WERI-Rb-1 (cell line): ENCODE measurements around the gene NAALAD2.
A peak's percentile ranks its signal among the peaks of the same experiment; 100 is the strongest.
"Not testable (repeated sequence)": the region's sequence is repeated elsewhere in the genome, so short reads cannot be mapped to it uniquely, and the experiment has no call there.

ENCODE experiments used
- DNase-seq: peaks from one replicate; pipeline ENCODE4 v3.0.0-alpha.2; 2020
- H3K27ac ChIP-seq: fragments of 250-450 bp; sonication (Bioruptor Pico); 2 replicates; pipeline ENCODE4 v1.5.1; 2020; ENCODE audit warnings: mild to moderate bottlenecking, moderate library complexity
- H3K27me3 ChIP-seq: fragments of 250-450 bp; sonication (Bioruptor Pico); 2 replicates; pipeline ENCODE4 v1.5.1; 2021; ENCODE audit warnings: mild to moderate bottlenecking, low read depth, moderate library complexity; ENCODE audit not compliant: insufficient read depth, severe bottlenecking
- H3K36me3 ChIP-seq: fragments of 250-450 bp; sonication (Bioruptor Pico); 2 replicates; pipeline ENCODE4 v1.5.1; 2020; ENCODE audit warnings: mild to moderate bottlenecking, moderate library complexity
- H3K4me3 ChIP-seq: 2 replicates; pipeline ENCODE4 v1.5.1; 2011; ENCODE audit warnings: low read depth, mild to moderate bottlenecking, control low read depth, low read length
- H3K9me3 ChIP-seq: fragments of 250-450 bp; sonication (Bioruptor Pico); 2 replicates; pipeline ENCODE4 v1.5.1; 2021; ENCODE audit warnings: mild to moderate bottlenecking, moderate library complexity; ENCODE audit not compliant: severe bottlenecking
- TF ChIP-seq, protein P1 (sequence below): IDR thresholded peaks from 2 replicates; pipeline ENCODE4 v1.5.1; 2011; ENCODE audit warnings: low read depth, mild to moderate bottlenecking, control low read depth, inconsistent platforms, low read length

The NAALAD2 gene

DNA sequence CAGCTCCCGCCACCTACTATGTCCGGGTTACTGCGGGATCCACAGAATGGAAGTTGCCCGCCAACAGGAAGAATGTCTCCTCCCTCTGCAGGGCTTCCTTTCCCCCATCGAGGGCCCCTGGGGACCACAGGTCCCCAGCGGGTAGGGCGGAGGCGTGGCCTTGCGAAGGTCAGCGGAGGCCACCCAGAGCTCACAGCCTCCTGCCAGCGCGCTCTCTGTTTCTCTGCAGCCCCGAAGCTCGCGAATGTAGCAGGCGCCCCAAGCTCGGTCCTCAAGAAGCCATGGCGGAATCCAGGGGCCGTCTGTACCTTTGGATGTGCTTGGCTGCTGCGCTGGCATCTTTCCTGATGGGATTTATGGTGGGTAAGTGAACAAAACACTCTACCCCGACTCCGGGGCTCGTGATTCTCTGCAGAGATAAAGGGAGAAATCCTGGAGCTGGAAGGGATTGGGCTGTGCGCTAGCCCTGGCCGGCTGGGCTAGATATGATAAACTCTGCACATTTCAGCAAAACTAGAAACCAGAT, at the start of gene NAALAD2:
TSS of gene NAALAD2 (plus strand) at position 186 of the 526 bp plus-strand sequence. CDS start at position 282, 96 bp downstream.
- H3K9me3 ChIP-seq = no peaks in the 10 kb centered on the region
- DNase-seq = peak; percentile 81
- H3K27me3 ChIP-seq = no peaks in the 10 kb centered on the region
- peak within 1 kb of the TSS; percentile 62 for H3K4me3 ChIP-seq
- H3K36me3 ChIP-seq = no peaks in the 10 kb centered on the region
- 0 out of 2 replicates have a peak within 1 kb of the TSS, but pooled peaks have one; percentile 31 for H3K27ac ChIP-seq
- TF ChIP-seq, protein P1, sequence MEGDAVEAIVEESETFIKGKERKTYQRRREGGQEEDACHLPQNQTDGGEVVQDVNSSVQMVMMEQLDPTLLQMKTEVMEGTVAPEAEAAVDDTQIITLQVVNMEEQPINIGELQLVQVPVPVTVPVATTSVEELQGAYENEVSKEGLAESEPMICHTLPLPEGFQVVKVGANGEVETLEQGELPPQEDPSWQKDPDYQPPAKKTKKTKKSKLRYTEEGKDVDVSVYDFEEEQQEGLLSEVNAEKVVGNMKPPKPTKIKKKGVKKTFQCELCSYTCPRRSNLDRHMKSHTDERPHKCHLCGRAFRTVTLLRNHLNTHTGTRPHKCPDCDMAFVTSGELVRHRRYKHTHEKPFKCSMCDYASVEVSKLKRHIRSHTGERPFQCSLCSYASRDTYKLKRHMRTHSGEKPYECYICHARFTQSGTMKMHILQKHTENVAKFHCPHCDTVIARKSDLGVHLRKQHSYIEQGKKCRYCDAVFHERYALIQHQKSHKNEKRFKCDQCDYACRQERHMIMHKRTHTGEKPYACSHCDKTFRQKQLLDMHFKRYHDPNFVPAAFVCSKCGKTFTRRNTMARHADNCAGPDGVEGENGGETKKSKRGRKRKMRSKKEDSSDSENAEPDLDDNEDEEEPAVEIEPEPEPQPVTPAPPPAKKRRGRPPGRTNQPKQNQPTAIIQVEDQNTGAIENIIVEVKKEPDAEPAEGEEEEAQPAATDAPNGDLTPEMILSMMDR = no peak

DNA sequence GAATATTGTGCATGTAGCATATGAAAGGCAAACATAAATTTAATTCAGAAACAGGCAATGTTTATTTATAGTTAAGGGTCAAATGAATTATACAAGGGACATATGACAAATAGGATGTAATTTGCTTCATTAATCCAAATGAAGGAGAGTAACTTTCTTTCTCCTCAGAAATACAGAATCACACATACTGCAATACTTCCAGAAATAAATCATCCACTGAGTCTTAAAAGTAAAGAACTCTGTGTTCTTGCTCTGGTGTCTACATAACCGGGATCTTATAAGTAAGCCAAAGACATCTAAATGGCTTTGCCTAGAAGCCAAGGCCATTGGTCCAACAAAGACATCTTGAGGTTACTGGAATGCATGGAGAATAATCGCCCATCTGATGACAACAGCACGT, 48.8 kb upstream of the NAALAD2 start, which contains the start of gene UBTFL1:
TSS of gene UBTFL1 (plus strand) at position 301 of the 400 bp plus-strand sequence. CDS start at position 301, 0 bp downstream.
- not testable (repeated sequence) for H3K9me3 ChIP-seq, H3K27ac ChIP-seq, H3K4me3 ChIP-seq, H3K27me3 ChIP-seq, H3K36me3 ChIP-seq, DNase-seq

DNA sequence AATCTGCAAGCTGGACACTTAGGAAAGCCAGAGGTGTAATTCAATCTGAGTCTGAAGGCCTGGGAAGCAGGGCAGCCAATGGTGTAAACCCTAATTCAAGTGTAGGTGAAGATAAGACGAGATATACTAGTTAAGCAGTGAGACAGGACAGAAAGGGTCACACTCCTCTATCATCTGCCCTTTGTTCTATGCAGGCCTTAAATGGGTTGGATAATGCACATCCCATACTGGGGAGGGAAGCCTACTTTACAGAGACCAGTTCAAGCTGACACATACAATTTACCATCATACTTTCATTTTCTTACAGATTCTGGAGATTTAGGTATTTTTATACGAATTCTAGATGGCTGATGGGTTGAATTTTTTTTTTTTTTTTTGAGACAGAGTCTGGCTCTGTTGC, 45.7 kb upstream of the NAALAD2 start:
- H3K9me3 ChIP-seq, H3K27ac ChIP-seq, H3K36me3 ChIP-seq, H3K4me3 ChIP-seq, H3K27me3 ChIP-seq, DNase-seq: not testable (repeated sequence)

DNA sequence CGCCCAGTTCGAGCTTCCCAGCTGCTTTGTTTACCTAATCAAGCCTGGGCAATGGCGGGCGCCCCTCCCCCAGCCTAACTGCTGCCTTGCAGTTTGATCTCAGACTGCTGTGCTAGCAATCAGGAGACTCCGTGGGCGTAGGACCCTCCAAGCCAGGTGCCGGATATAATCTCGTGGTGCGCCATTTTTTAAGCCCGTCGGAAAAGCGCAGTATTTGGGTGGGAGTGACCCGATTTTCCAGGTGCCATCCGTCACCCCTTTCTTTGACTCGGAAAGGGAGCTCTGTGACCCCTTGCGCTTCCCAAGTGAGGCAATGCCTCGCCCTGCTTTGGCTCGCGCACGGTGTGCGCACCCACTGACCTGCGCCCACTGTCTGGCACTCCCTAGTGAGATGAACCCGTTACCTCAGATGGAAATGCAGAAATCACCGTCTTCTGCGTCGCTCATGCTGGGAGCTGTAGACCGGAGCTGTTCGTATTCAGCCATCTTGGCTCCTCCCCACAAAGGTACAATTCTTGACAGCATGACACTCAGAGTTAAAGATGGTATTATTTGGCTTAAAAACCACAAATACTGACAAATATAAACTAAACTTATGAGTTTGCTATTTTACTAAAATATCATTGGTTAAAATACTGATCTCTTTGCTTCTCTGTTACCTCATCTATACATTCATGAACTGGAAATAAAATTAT, 39.1 kb upstream of the NAALAD2 start:
- not testable (repeated sequence) for H3K9me3 ChIP-seq, H3K4me3 ChIP-seq, H3K36me3 ChIP-seq, H3K27ac ChIP-seq, H3K27me3 ChIP-seq, DNase-seq

DNA sequence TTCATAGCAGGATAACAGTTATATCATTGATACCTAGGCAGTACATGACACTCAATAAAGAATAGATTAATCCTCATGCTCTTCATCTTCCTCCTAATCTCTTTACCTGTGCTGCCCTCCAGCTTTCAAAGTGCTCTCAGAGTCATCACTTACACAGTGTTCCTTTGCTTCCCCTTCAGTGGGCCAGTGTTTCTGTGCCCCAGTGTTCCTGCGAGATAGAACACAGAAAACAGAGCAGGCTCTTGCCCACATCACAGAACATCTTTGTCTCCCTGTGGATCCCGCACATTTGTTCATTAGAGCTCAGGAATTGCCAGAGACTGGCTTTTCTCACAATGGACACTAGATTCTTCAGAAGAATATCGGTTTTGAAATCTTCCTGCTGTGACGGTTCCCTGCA, 36.2 kb upstream of the NAALAD2 start:
- H3K27me3 ChIP-seq, DNase-seq, H3K9me3 ChIP-seq, H3K4me3 ChIP-seq, H3K36me3 ChIP-seq, H3K27ac ChIP-seq: not testable (repeated sequence)

DNA sequence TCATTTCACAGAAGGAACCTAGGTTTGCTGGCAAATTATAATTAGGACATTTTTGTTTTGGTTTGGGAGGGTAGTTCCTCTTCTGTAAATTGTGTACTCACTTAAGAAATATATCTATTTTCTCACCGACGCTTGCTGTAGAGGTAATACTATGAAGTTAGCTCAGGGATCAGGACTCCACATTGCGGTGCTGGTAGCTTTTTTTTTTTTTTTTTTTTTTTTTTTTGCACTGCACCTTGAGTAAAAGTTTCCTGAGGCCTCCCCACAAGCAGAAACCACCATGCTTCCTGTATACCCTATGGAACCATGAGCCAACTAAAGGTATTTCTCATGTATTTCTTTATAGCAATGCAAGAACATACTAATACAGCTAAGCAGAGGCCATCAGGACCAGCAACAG, 34.0 kb upstream of the NAALAD2 start:
- Histone ChIP-seq H3K9me3 (no peaks in the 10 kb centered on the region), H3K27ac (no peak overlapping the region), H3K4me3 (no peak overlapping the region), H3K27me3 (no peaks in the 10 kb centered on the region), H3K36me3 (no peaks in the 10 kb centered on the region)
- DNase-seq = no peak
- TF ChIP-seq, protein P1 = no peak

DNA sequence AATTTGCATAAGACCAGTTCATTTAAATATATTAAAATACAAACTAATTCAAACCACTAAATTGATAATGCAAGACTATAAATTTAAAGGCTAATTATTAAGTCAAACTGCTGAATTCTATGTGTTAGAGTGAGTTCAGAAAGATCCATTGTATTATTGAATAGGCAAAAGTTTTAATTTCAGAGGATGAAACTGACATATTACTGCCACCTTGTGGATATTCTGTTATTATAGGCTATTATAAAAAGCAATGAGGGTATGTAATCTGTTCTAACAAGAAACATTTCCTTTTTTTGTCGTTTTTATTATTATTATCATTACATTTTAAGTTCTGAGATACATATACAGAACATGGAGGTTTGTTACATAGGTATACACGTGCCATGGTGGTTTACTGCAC, 20.9 kb upstream of the NAALAD2 start:
- no peak for DNase-seq
- Histone ChIP-seq H3K36me3 (no peaks in the 10 kb centered on the region), H3K4me3 (no peak overlapping the region), H3K27me3 (no peaks in the 10 kb centered on the region), H3K27ac (no peak overlapping the region), H3K9me3 (no peaks in the 10 kb centered on the region)
- TF ChIP-seq, protein P1 = no peak

DNA sequence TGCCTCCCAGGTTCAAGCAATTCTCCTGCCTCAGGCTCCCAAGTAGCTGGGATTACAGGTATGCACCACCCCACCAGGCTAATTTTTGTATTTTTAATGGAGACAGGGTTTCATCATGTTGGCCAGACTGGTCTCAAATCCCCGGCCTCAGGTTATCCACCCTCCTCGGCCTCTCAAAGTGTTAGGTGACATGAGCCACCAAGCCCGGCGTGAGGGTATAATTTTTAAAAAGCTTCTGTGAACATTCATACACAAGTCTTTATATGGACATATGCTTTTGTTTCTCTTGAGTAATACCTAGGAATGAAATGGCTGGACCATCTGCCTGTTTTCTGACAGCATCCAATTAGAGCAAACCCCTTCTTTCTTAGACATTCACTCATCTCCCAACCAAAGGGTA, 14.3 kb upstream of the NAALAD2 start:
- Histone ChIP-seq H3K27ac (no peak overlapping the region), H3K36me3 (no peaks in the 10 kb centered on the region), H3K4me3 (no peak overlapping the region), H3K27me3 (no peaks in the 10 kb centered on the region), H3K9me3 (no peaks in the 10 kb centered on the region)
- TF ChIP-seq, protein P1 = no peak
- no peak for DNase-seq
